HG02943 (cell line): ENCODE results near the gene LRRC26.

Source experiments
- ATAC-seq: cut with Tn5 transposase; IDR thresholded peaks from one replicate; pipeline ENCODE4 v1.9.1; 2021; ENCODE audit warnings: mild to moderate bottlenecking, low read depth, moderate library complexity; ENCODE audit not compliant: unreplicated experiment

Gene LRRC26, protein sequence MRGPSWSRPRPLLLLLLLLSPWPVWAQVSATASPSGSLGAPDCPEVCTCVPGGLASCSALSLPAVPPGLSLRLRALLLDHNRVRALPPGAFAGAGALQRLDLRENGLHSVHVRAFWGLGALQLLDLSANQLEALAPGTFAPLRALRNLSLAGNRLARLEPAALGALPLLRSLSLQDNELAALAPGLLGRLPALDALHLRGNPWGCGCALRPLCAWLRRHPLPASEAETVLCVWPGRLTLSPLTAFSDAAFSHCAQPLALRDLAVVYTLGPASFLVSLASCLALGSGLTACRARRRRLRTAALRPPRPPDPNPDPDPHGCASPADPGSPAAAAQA

GRCh38 chr9:137169896-137170358 lies at the start of gene LRRC26:
TSS of gene LRRC26 (minus strand) at chr9:137170051. CDS start at chr9:137169943, 108 bp downstream.
- ATAC-seq, result no peak

- no peak for ATAC-seq
Measured at GRCh38 chr9:137218754-137219271, 49.0 kb upstream of the LRRC26 start.

GRCh38 chr9:137218212-137218753 lies 48.4 kb upstream of the LRRC26 start:
- ATAC-seq, result no peak

DNA sequence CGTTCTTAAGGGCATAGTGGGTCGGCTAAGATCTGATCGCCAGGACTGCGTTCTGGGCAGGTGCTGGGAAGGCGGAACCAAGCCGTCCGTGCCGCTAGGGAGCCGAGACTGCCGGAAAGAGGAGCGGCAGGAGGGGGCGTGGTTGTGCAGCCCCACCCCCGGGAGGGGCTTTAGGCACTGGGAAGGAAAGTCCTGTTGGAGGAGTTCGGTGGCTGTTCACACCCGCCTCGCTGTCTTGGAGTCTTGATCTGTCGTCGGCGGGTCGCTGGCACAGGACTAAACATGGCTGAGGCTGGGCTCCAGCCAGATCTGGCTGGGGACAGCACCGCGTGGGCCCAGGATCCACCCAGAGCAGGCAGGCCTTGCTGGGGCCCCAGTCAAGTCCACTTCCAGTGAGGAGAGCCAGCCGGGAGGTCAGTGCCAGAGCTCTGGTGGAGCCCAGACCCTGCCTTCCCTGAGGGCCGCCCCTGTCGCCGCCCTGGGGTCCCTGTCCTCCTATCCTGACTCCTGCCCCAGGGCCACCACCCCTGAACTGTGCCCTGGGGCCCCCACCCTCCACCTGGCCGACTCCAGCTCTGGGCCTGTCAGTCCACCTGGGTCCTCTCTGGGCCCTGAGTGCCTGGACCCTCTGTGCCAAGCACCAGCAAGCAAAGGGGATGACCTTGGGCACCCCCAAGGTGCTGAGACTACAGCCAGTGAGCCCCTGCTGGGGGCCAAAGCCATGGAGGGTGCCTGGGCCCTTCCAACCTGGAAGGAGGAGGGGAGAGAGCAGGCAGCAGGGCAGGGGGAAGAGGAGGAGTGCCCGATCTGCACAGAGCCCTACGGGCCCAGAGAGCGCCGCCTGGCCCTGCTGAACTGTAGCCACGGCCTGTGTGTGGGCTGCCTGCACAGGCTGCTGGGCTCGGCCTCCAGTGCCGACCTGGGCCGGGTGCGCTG lies 47.7 kb upstream of the LRRC26 start:
- no peak for ATAC-seq

- ATAC-seq, result no peak
Measured at GRCh38 chr9:137216188-137216965, 46.5 kb upstream of the LRRC26 start.

- no peak for ATAC-seq
Measured at GRCh38 chr9:137215196-137215986, 45.5 kb upstream of the LRRC26 start.

DNA sequence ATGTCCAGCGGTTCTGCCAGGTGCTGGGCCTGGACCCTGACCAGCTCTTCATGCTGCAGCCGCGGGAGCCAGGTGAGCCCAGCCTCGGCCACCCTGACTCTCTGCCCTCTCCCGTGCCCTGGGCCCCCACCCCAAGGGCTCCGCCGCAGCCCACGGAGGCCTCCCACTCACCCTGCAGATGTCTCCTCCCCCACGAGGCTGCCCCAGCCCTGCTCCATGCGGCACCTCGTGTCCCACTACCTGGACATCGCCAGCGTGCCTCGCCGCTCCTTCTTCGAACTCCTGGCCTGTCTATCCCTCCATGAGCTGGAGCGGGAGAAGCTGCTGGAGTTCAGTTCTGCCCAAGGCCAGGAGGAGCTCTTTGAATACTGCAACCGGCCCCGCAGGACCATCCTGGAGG lies 44.8 kb upstream of the LRRC26 start:
- ATAC-seq, result no peak

DNA sequence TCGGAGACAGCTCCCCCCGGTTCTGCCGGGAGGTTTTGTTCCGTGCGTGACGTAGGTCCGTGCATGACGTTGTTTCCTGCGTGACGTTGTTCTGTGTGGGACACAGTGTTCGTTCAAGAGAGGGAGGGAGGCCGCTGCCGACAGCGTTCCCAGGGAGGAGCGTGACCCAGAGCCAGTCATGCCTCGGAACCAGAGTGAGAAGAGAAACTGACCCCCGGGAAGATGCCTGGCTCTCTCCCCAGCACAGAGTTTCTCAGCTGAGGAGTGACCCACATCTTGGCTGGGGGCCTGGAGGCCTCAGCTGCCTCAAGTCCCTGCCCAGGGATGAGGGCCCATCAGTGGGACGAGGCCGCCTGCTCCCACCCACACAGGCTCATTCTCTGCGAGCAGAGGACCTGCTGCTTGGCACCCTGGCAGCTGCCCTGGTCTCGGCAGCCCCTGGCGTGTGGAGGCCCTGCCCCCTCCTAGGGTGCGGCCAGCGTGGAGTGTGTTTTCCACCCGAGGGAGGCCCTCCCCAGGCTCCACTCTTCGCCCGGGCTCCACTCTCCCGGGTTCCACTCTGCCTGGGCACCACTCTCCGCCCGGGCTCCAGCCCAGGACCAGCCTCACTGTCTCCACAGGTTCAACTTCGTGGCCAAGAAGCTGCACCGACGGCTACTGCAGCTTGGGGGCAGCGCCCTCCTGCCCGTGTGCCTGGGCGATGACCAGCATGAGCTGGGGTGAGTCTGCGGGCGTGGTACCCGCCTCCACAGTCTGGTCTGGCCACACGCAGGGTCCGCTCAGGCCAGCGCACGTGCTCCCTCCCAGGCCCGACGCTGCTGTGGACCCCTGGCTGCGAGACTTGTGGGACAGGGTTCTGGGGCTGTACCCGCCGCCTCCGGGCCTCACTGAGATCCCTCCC lies 43.6 kb upstream of the LRRC26 start:
- no peak for ATAC-seq

DNA sequence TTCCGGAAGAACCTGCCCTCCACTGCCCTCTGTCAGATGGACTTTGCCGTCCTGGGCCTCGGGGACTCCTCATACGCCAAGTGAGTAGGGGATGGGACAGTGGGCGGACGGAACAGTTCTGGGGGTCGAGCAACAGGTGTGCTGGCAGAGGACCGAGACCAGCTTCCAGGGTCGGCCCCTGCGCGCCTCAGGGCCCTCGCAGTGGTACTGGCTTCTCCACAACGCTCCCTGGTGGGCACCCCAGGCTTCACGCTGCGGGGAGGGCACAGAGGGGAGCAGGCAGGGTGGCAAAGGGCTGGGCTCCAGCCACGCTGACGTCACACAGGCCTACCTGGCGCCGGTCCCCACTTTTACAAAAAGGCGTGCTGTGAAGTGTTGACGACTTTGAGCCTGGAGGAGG lies 42.7 kb upstream of the LRRC26 start:
- no peak for ATAC-seq

- ATAC-seq, result no peak
Measured at GRCh38 chr9:137211532-137211931, 41.7 kb upstream of the LRRC26 start.

DNA sequence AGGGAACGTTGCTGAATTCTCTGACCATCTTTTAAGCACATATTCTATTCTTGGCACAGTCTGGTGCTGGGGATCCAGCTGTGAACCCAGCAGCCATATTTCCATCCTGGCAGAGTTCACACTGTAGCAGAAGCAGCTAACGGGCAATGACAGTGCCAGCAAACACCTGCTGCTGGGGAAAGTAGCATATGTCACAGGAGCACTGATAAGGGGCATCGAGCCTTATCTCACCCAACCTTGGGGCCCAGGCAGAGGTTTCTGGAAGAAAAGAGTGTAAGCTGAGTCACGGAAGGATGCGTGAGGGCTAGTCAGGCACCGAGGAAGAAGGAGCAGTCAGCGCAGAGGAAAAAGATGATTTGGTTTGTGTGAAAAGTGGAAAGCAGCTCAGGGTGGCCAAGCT lies 36.8 kb upstream of the LRRC26 start:
- no peak for ATAC-seq

DNA sequence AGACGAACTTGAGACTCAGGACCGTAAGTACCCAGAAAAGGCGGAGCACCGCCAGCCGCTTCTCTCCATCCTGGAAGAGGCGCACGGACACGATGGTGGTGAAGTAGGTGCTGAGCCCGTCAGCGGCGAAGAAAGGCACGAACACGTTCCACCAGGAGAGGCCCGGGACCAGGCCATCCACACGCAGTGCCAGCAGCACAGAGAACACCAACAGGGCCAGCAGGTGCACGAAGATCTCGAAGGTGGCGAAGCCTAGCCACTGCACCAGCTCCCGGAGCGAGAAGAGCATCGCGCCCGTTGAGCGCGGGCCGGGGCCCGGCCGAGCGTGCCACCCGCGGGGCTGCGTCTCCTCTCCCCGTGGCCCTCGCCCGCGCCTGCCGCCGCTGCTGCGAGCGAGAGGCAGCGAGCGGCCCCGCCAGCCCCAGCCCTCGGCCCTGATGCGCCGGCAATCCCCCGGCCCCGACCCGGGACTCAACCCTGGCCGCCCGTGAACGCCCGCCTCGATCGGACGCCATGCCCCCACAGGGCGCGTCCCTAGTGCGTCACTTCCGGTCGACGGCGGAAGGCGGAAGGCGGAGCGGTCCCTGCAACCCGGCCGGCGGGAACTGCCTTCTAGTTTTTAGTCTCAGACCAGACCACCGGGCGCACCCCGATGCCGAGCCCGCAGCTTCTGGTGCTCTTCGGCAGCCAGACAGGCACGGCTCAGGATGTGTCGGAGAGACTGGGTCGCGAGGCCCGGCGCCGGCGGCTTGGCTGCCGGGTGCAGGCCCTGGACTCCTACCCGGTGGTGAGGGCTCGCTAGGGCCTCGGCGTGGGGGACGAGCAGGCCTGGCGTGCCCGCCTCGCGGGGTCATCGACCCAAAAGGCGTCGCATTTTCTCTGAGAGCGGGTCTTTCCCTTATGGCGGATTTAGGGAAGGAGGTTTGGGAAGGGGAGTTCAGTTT lies 35.5 kb upstream of the LRRC26 start, which contains the start of the genes NDOR1 and TMEM203:
TSS of gene NDOR1 (plus strand) at position 575 of the 944 bp plus-strand sequence. CDS start at position 653, 78 bp downstream.
TSS of gene TMEM203 (minus strand) at position 523 of the 944 bp plus-strand sequence. CDS start at position 289, 234 bp downstream.
- ATAC-seq, result no peak

DNA sequence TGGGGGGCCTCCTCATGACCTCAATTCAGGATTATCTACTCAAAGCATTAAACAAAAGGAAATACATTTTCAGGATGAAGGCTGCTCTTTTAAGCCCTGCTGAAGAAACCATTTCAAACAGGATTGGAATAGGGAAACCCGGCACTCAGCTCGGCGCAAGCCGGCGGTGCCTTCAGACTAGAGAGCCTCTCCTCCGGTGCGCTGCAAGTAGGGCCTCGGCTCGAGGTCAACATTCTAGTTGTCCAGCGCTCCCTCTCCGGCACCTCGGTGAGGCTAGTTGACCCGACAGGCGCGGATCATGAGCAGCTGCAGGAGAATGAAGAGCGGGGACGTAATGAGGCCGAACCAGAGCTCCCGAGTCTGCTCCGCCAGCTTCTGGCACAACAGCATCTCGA lies 34.9 kb upstream of the LRRC26 start:
- ATAC-seq, result no peak

DNA sequence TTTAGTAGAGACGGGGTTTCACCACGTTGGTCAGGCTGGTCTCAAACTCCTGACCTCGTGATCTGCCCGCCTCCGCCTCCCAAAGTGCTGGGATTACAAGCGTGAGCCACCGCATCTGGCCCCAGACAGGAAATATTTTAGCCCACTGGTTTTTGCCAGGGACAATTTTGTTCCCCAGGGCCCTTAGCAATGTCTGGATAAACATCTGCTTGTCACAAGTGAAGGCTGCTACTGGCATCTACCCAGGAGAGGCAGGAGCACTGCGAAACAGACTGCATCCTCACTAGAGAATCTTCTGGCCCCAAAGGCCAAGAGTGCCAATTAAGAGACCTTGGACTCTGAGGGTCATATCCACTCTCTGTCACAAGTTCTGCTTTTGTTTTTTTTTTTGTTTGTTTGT lies 33.1 kb upstream of the LRRC26 start:
- no peak for ATAC-seq

- no peak for ATAC-seq
Measured at GRCh38 chr9:137201205-137201868, 31.5 kb upstream of the LRRC26 start.
